ENCODE measurements around the gene SF3B3.
A peak's percentile ranks its signal among the peaks of the same experiment; 100 is the strongest.
"Not testable (repeated sequence)": the region's sequence is repeated elsewhere in the genome, so short reads cannot be mapped to it uniquely, and the experiment has no call there.

The SF3B3 gene

GRCh38 chr16:70512456-70512855, 11.2 kb upstream of the SF3B3 start:
- no peak for DNase-seq

DNA sequence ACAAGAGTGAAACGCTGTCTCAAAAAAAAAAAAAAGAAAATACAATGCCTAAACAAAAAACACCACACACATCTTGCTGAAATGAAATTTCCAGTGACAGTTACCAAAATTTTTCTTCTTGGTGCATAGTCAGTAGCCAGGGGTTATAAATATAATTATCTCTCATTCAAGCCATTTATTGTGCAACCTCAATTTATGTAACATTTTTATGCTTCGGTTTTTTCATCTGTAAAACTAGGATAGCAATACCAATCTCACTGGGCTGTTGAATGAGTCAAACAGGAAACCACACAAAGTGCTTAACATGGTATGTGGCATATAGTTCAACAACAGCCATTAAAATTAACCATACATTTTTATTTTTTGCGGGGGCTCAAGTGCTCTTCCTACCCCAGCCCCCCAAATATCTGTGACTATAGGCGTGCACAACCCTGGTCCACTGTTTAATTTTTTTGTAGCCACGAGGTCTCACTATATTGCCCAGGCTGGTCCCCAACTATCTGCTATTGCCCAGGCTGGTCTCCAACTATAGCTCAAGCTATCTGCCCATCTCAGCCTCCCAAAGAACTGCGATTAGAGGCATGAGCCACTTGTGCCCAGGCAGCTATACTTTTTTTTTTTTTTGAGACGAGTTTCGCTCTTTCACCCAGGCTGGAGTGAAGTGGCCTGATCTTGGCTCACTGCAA, 2.9 kb upstream of the SF3B3 start:
- DNase-seq: no peak

GRCh38 chr16:70522216-70523075, 1.2 kb upstream of the SF3B3 start:
- DNase-seq: no peak

DNA sequence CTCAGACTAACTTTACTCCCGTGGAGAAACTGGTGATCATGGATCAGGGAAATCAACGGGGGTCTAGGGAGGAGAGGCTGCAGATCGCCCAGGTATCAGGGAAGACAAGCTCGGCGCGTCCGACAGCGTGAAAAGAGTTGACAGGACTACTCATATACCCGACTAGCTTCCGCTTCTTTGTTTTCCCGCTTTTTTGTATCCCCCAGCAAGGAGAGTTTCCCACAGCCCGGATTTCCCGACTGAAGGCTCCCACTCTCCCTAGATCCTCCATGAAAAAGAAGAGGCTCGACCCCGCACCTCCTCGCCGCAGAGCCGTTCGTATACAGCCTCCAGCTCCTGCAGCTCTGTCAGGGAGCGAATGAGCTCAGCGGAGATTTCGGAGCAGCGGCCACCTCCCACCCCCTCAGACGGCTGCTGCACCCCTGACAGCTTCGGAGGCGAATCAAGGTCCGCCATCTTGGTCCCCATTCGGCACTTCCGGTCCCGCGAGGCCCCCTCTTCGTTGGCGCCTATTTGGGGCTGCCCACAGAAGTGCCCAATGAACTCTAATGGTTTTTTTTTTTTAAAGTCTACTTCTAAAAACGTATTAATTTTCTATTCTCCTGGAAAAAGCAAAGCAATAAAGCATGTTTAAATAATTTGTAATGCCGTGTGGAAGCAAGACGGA, 407 bp upstream of the SF3B3 start, which contains the start of gene COG4:
Gene COG4 (minus strand): TSS at position 479 of the 667 bp plus-strand sequence. CDS start 11 bp downstream, at position 468.
- peak; percentile 69 for DNase-seq

DNA sequence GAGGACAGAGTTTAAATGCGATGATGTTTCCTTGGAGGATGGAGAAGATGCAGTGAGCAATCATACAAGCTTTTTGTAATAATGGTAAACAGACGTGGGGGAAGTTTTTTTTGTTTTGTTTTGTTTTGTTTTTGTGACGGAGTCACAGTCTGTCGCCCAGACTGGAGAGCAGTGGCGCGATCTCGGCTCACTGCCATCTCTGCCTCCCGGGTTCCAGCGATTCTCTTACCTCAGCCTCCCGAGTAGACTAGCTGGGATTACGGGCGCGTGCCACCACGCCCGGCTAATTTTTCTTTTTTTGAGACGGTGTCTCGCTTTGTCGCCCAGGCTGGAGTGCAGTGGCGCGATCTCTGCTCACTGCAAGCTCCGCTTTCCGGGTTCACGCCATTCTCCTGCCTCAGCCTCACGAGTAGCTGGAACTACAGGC, 796 bp downstream of the SF3B3 start:
- DNase-seq: not testable (repeated sequence)

DNA sequence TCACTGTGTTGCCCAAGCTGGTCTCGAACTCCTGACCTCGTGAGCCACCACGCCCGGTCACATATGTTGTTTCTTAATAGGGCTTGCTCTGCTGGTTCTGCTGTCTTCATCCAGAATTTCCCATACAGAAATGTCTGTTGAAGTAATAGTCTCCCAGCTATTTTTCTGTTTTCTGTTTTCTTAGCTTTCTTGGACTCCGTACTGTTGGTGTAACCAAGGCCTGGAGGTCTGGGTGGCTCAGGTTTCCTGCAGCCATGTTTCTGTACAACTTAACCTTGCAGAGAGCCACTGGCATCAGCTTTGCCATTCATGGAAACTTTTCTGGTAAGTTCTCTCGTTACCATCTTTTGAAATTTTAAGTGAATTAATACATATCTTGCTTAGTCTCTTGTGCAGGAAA, 2.8 kb downstream of the SF3B3 start:
- no peak for DNase-seq

DNA sequence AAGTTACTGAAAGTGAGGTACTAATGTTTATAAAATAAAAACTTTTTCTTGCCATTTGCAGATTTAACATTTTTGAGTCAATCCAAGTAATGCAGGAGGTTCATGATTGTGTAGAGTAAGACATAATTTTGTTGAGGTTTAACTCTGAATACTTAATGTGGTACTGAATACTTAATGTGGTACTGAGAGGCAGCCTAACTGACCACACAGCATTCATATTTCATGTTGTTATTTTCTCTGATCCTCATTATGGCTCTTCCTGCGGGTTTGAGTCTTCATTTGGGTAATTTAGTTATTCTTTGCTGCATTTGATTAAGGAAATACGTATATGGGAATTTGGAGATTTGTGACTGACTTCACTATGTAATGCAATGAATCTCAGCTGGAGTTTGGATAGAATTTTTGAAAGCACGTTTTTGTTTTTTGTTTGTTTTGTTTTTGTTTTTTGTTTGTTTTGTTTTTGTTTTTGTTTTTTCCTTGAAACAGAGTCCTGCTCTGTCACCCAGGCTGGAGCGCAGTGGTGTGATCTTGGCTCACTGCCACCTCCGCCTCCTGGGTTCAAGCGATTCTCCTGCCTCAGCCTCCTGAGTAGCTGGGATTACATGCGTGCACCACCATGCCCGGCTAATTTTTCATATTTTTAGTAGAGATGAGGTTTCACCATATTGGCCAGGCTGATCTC, 3.8 kb downstream of the SF3B3 start:
- no peak for DNase-seq

GRCh38 chr16:70529051-70529777, 5.6 kb downstream of the SF3B3 start:
- DNase-seq: no peak

GRCh38 chr16:70529954-70530353, 6.3 kb downstream of the SF3B3 start:
- DNase-seq: not testable (repeated sequence)

- DNase-seq: no peak
Measured at GRCh38 chr16:70534971-70535370, 11.4 kb downstream of the SF3B3 start.

GRCh38 chr16:70540994-70541393, 17.4 kb downstream of the SF3B3 start:
- no peak for DNase-seq

DNA sequence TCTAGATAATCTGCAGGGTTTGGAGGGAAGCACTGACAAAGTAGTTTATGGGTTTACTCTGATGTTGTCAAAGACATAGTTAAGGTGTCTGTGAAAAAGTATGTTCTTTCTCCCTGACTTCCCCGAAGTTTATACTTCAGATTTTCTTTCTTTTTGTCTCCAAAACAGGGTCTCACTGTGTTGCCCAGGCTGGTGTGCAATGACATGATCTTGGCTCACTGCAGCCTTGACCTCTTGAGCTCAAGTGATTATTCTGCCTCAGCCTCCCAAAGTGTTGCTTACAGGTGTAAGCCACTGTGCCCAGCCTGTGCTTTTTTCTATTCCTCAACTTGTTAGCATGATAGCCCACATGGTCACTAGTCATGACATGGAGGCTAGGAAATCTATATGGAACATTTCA, 20.9 kb downstream of the SF3B3 start:
- no peak for DNase-seq

DNA sequence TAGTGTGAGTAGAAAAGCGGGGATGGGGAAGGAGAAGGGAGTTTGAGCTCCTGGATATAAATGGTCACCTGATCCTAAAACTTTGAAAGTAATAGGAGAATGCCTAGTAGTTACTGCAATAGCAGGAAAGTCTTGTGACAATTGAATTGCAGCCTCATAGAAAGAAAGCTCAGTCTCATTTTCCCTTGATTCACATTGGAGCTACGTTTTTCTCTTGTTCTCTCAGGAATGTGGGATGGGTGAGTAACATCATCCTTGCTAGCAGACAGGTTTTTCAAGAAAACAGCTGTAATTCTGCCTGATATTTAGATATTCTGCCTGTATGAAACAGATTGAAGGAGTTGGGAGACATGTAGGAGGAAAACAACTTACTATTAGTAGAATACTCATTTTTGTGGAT, 25.3 kb downstream of the SF3B3 start:
- DNase-seq: no peak

DNA sequence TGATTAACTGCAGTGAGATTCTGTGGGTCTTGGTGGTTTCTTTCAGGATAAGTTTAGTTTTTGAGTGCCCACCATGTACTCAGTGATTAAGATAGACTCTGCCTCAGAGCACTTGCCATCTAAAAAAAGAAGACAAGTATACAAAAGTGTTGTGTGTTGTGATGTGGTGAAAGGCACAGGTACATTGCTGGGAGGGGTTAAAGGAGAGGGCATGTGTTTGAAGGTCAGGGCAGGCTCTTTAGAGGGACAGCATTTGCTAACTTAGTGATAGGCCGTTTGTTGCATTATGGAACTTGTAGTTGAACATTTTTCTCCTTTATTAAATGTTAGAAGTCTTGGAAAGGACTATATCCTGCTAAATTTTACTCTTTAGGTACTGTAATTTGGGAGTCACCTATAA, 26.5 kb downstream of the SF3B3 start:
- DNase-seq: no peak

DNA sequence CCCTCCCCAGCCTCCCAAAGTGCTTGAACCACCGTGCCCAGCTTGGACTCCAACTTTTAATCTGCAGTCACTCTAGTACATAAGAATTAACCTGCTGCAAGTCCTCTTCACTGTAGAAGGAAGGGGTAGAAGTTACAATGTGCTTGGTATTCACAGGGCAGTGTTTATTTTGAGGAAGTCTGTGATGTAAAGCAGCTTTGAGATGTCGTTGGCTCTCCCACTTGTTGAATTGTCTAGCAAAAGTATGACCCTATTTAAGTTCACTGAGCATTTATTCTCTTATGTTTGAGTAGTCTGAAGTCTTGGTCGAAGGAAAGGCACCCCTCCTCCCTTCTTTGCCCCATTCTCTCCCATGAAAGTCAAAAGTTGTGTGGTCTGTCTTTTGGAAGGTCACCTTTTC, 28.2 kb downstream of the SF3B3 start:
- no peak for DNase-seq

GRCh38 chr16:70552675-70553074, 29.1 kb downstream of the SF3B3 start:
- no peak for DNase-seq

DNA sequence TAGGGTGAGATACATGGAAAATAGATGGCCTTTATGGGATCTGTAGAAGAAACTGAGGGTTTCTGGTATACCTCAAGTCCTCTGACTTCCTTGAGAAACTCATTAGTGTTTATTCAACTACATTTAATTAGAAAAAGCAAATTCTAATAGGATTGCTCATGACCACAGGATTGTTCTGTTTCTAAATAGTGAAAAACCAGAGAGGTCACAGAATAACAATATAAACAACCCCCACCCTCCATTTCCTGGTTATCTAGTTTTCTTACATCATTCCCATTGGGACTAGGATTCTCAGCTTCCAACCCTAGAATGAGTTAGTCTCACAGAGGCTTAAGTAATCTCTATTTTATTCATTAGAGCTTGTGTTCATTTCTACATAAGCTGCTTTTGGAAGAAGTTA, 30.0 kb downstream of the SF3B3 start:
- DNase-seq: no peak

- DNase-seq: no peak
Measured at GRCh38 chr16:70556063-70556462, 32.4 kb downstream of the SF3B3 start.

GRCh38 chr16:70561623-70562022, 38.0 kb downstream of the SF3B3 start:
- no peak for DNase-seq

DNA sequence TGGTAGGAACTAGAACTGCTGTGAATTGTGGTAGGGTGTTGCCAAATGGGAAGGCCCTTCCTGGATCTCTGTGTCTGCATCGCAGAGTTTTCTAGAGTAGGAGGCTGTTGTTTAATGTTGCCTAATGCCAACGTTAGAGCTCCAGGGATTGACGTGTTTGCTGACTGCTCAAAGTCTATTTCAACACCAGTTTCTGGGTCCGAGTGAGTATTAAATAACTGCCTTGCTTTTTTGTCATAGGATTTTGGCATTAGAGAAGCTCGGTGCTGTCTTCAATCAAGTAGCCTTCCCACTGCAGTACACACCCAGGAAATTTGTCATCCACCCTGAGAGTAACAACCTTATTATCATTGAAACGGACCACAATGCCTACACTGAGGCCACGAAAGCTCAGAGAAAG, 40.0 kb downstream of the SF3B3 start:
- no peak for DNase-seq

- DNase-seq: no peak
Measured at GRCh38 chr16:70565053-70565452, 41.4 kb downstream of the SF3B3 start.

GRCh38 chr16:70568601-70569237, 45.1 kb downstream of the SF3B3 start:
- DNase-seq: no peak

All from DMS79 treated with DMSO at 0.1 percent for 48 hours (cell line).